ENCODE results near the gene LCOR.

DNA sequence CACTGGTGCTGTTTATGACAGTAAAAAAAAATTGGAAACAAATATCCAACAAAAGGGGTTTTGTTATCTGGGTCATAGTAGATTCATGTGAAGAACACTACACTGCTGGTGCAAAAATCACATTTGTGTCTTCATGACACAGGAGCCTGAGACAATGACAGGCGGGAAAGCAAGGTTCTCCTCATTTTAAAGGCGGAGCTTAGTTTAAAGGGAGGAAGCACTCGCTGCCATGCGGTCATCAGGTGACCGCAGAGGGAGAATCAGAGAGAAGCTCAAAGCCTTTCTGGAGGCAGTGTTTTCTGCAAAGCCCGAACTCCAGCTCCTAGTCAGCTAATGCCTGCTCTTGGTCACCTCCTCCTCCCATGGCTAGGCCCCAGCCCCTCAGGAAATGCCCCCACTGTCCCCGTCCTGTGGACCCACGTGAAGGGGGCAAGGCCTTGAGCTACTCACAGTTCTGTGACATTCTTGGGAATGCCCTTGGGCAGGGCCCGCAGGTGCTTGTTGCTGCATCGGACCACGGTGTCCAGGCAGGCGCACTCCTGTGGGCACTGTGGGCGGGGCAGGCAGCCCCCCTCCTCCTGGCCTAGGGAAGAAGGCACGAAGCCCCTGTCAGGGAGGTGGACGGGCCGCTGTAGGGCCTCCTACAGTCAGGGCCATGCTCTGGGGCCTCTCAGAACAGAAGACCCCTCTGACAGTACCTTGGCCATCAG lies 207.6 kb downstream of the LCOR start:
- no peak for TF ChIP-seq CTCF (conservative IDR thresholded peaks at IDR 0.05; ENCODE audit: low read depth, low read length)
- no peak for TF ChIP-seq EZH2phosphoT487 (IDR thresholded peaks at IDR 0.05; ENCODE audit: borderline replicate concordance, low read length)
- no peak for TF ChIP-seq EZH2 (IDR thresholded peaks at IDR 0.05; ENCODE audit: low read length, unreplicated experiment)

All from PC-3 (cell line).